ENCODE results near the gene NME4.

The NME4 gene

DNA sequence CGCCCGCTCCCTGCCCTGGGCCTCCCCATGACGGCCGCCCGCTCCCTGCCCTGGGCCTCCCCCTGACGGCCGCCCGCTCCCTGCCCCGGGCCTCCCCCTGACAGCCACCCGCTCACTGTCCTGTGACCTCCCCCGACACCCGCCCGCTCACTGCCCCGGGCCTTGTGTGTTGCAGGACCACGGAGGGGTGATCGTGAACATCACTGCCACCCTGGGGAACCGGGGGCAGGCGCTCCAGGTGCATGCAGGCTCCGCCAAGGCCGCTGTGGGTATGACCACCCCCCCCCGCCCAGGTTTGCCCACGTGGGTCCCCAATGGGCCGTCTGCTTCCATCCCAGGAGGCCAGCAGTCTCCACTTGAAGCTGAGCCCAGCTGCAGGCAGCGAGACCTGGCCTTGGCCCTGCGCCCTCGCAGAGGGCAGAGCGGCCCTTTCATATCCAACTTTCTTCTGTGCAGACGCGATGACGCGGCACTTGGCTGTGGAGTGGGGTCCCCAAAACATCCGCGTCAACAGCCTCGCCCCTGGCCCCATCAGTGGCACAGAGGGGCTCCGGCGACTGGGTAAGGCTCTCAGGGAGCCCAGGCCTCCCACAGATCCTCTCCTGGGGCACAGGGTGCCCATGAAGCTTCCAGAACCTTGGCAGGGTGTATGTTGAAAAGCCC lies 13.6 kb downstream of the NME4 start (continued):
- no peak for TF ChIP-seq ZNF596 (tag by site-specific recombination; IDR thresholded peaks at IDR 0.05)
- no peak for TF ChIP-seq ZNF785 (tag by site-specific recombination; IDR thresholded peaks at IDR 0.05)
- TF ChIP-seq ZNF664 (tag by site-specific recombination; IDR thresholded peaks at IDR 0.05): no peak
- TF ChIP-seq, protein P1, sequence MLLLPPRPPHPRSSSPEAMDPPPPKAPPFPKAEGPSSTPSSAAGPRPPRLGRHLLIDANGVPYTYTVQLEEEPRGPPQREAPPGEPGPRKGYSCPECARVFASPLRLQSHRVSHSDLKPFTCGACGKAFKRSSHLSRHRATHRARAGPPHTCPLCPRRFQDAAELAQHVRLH (tag by site-specific recombination; IDR thresholded peaks at IDR 0.05): no peak
- no peak for TF ChIP-seq ZNF19 (tag by site-specific recombination; IDR thresholded peaks at IDR 0.05; ENCODE audit: low read depth)
- TF ChIP-seq HOXA7 (CRISPR knock-in tag; IDR thresholded peaks at IDR 0.05; ENCODE audit: borderline replicate concordance): no peak
- no peak for TF ChIP-seq ZBTB48 (tag by site-specific recombination; IDR thresholded peaks at IDR 0.05)
- TF ChIP-seq ZNF214 (tag by site-specific recombination; IDR thresholded peaks at IDR 0.05; ENCODE audit: borderline replicate concordance): no peak
- no peak for TF ChIP-seq ZNF621 (tag by site-specific recombination; IDR thresholded peaks at IDR 0.05)
- TF ChIP-seq BCL6B (tag by site-specific recombination; IDR thresholded peaks at IDR 0.05): no peak
- no peak for TF ChIP-seq GLIS1 (tag by site-specific recombination; IDR thresholded peaks at IDR 0.05)

GRCh38 chr16:411576-412265 lies 14.7 kb downstream of the NME4 start:
- H3K27ac ChIP-seq (ENCODE audit: extremely low read depth, low read depth, low read length): no peak overlapping the region
- POLR2A ChIA-PET: interaction anchor here (1.0 kb wide), 1 partner anchor 39 kb away, joined by 5 read pairs; no protein-coding TSS in a partner anchor

GRCh38 chr16:414395-415169 lies 17.6 kb downstream of the NME4 start:
- peaks cover 0 to 15% of the 10 kb centered on the region in 2 experiments; a peak in 2 of 3 replicates for H3K36me3 ChIP-seq (ENCODE audit: control insufficient read depth in 2 of 2, insufficient read depth in 1 of 2, low read length in 2 of 2)
- no peaks in the 10 kb centered on the region for H3K4me1 ChIP-seq (ENCODE audit: control insufficient read depth, insufficient read depth, low read length)
- no peaks in the 10 kb centered on the region for H3K9me3 ChIP-seq (ENCODE audit: control insufficient read depth, insufficient read depth, low read depth, low read length)
- H3K27ac ChIP-seq (ENCODE audit: extremely low read depth, low read depth, low read length): no peak overlapping the region
- ChIA-PET CTCF (interaction anchor here (0.6 to 0.7 kb wide), 2 partner anchors 81 to 323 kb away, joined by 3 read pairs; no protein-coding TSS in a partner anchor), POLR2A (no interaction called here)
- H3K4me3 ChIP-seq (ENCODE audit: low read depth, low read length): no peak overlapping the region
- no peak for TF ChIP-seq ZNF747 (tag by site-specific recombination; IDR thresholded peaks at IDR 0.05)
- no peak for TF ChIP-seq ZNF416 (tag by site-specific recombination; IDR thresholded peaks at IDR 0.05)
- TF ChIP-seq ZNF324 (tag by site-specific recombination; IDR thresholded peaks at IDR 0.05): no peak
- no peak for TF ChIP-seq GFI1B (tag by site-specific recombination; IDR thresholded peaks at IDR 0.05)
- no peak for TF ChIP-seq ZNF654 (tag by site-specific recombination; IDR thresholded peaks at IDR 0.05; ENCODE audit: low read depth)
- TF ChIP-seq, protein P2, sequence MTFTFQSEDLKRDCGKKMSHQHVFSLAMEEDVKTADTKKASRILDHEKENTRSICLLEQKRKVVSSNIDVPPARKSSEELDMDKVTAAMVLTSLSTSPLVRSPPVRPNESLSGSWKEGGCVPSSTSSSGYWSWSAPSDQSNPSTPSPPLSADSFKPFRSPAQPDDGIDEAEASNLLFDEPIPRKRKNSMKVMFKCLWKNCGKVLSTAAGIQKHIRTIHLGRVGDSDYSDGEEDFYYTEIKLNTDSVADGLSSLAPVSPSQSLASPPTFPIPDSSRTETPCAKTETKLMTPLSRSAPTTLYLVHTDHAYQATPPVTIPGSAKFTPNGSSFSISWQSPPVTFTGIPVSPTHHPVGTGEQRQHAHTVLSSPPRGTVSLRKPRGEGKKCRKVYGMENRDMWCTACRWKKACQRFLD (tag by site-specific recombination; IDR thresholded peaks at IDR 0.05): no peak
- TF ChIP-seq, protein P3, sequence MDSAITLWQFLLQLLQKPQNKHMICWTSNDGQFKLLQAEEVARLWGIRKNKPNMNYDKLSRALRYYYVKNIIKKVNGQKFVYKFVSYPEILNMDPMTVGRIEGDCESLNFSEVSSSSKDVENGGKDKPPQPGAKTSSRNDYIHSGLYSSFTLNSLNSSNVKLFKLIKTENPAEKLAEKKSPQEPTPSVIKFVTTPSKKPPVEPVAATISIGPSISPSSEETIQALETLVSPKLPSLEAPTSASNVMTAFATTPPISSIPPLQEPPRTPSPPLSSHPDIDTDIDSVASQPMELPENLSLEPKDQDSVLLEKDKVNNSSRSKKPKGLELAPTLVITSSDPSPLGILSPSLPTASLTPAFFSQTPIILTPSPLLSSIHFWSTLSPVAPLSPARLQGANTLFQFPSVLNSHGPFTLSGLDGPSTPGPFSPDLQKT (IDR thresholded peaks at IDR 0.05; ENCODE audit: borderline replicate concordance, low read depth, low read length): no peak
- TF ChIP-seq ZNF501 (tag by site-specific recombination; IDR thresholded peaks at IDR 0.05): no peak
- TF ChIP-seq ZNF529 (tag by site-specific recombination; IDR thresholded peaks at IDR 0.05; ENCODE audit: insufficient replicate concordance): no peak
- no peak for TF ChIP-seq PATZ1 (tag by site-specific recombination; IDR thresholded peaks at IDR 0.05)
- TF ChIP-seq OVOL3 (tag by site-specific recombination; IDR thresholded peaks at IDR 0.05): no peak
- TF ChIP-seq KLF10 (tag by site-specific recombination; IDR thresholded peaks at IDR 0.05): no peak
- no peak for TF ChIP-seq FEZF1 (tag by site-specific recombination; IDR thresholded peaks at IDR 0.05)

More at GRCh38 chr16:411576-412265, 14.7 kb downstream of the NME4 start:
- no peak for TF ChIP-seq HOXD13 (CRISPR knock-in tag; IDR thresholded peaks at IDR 0.05; ENCODE audit: borderline replicate concordance)
- CTCF ChIA-PET: interaction anchor here (0.6 to 1.0 kb wide), 2 partner anchors 20 to 22 kb away, joined by 3 to 6 read pairs; no protein-coding TSS in a partner anchor
- Histone ChIP-seq H3K36me3 (ENCODE audit: control insufficient read depth in 2 of 2, insufficient read depth in 1 of 2, low read length in 2 of 2) (peaks cover 0 to 15% of the 10 kb centered on the region in 2 experiments; a peak in 2 of 3 replicates), H3K4me1 (ENCODE audit: control insufficient read depth, insufficient read depth, low read length) (no peaks in the 10 kb centered on the region), H3K4me3 (ENCODE audit: low read depth, low read length) (no peak overlapping the region), H3K9me3 (ENCODE audit: control insufficient read depth, insufficient read depth, low read depth, low read length) (no peaks in the 10 kb centered on the region)
